ENCODE results near the gene SPDYE4.

The SPDYE4 gene

DNA sequence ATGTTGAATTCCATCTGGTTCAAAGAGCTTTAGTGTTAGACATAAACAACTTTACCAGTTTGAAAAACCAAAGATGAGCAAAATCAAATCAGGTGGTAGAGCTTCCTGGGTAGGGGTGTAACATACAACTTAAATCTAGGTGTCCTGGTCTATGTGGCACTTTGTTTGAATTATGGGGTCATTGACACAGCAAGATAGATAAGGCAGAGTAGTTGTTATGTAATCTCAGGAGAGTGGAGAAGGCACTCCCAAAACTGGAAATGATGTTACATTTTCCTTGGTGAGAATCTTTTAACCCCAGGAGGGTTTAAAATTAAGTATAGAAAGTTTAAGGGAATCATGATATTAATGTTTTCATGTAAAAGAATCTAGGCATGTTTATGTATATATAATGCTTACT lies 45.6 kb downstream of the SPDYE4 start:
- Histone ChIP-seq H3K27ac (ENCODE audit: low read depth, low read length) (no peak overlapping the region), H3K36me3 (ENCODE audit: control insufficient read depth, low read length) (no peaks in the 10 kb centered on the region), H3K4me3 (ENCODE audit: low read length) (no peak overlapping the region), H3F3A (ENCODE audit: control insufficient read depth, insufficient read depth) (no peaks in the 10 kb centered on the region), H3K27me3 (ENCODE audit: control insufficient read depth, low read length) (no peaks in the 10 kb centered on the region), H3K79me2 (ENCODE audit: control insufficient read depth, low read length) (no peaks in the 10 kb centered on the region), H3K9me2 (replicated peaks; ENCODE audit: control insufficient read depth, low read length) (no peaks in the 10 kb centered on the region), H3K4me2 (ENCODE audit: low read length) (no peak overlapping the region), H4K20me1 (ENCODE audit: control insufficient read depth, insufficient read depth, low read depth, low read length) (no peaks in the 10 kb centered on the region), H3K4me1 (ENCODE audit: control insufficient read depth, low read length) (no peaks in the 10 kb centered on the region), H3K9me3 (ENCODE audit: control insufficient read depth, insufficient read depth, low read length) (no peaks in the 10 kb centered on the region)
- TF ChIP-seq, protein P1, sequence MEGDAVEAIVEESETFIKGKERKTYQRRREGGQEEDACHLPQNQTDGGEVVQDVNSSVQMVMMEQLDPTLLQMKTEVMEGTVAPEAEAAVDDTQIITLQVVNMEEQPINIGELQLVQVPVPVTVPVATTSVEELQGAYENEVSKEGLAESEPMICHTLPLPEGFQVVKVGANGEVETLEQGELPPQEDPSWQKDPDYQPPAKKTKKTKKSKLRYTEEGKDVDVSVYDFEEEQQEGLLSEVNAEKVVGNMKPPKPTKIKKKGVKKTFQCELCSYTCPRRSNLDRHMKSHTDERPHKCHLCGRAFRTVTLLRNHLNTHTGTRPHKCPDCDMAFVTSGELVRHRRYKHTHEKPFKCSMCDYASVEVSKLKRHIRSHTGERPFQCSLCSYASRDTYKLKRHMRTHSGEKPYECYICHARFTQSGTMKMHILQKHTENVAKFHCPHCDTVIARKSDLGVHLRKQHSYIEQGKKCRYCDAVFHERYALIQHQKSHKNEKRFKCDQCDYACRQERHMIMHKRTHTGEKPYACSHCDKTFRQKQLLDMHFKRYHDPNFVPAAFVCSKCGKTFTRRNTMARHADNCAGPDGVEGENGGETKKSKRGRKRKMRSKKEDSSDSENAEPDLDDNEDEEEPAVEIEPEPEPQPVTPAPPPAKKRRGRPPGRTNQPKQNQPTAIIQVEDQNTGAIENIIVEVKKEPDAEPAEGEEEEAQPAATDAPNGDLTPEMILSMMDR (IDR thresholded peaks at IDR 0.05; ENCODE audit: low read depth, low read length, poor library complexity, severe bottlenecking), result no peak
- TF ChIP-seq EZH2phosphoT487 (IDR thresholded peaks at IDR 0.05; ENCODE audit: borderline replicate concordance, low read length), result no peak

DNA sequence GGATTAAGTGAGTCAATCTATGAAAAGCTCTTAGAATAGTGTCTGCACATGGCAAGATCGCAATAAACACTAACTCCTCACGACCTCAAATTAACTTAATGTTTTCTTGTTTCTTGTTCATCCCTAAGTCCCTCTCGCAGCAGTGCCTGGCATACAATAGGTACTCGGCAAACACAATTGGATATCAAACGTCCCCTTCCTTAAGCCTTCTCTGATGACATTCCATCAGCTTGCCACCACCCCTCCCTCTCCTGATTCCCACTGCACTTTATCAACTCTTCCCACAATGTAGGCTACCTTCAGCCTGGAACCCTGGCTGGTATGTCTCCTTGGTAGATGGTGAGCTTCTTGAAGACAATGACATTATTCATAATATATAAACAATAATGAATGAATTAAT lies 47.1 kb downstream of the SPDYE4 start:
- Histone ChIP-seq H3K4me3 (ENCODE audit: low read length) (no peak overlapping the region), H3K27me3 (ENCODE audit: control insufficient read depth, low read length) (no peaks in the 10 kb centered on the region), H3K9me3 (ENCODE audit: control insufficient read depth, insufficient read depth, low read length) (no peaks in the 10 kb centered on the region), H4K20me1 (ENCODE audit: control insufficient read depth, insufficient read depth, low read depth, low read length) (no peaks in the 10 kb centered on the region), H3K9me2 (replicated peaks; ENCODE audit: control insufficient read depth, low read length) (no peaks in the 10 kb centered on the region), H3K36me3 (ENCODE audit: control insufficient read depth, low read length) (no peaks in the 10 kb centered on the region), H3F3A (ENCODE audit: control insufficient read depth, insufficient read depth) (no peaks in the 10 kb centered on the region), H3K79me2 (ENCODE audit: control insufficient read depth, low read length) (no peaks in the 10 kb centered on the region), H3K4me2 (ENCODE audit: low read length) (no peak overlapping the region), H3K27ac (ENCODE audit: low read depth, low read length) (no peak overlapping the region), H3K4me1 (ENCODE audit: control insufficient read depth, low read length) (no peaks in the 10 kb centered on the region)
- TF ChIP-seq EZH2phosphoT487 (IDR thresholded peaks at IDR 0.05; ENCODE audit: borderline replicate concordance, low read length), result no peak
- TF ChIP-seq, protein P1 (IDR thresholded peaks at IDR 0.05; ENCODE audit: low read depth, low read length, poor library complexity, severe bottlenecking), result no peak

DNA sequence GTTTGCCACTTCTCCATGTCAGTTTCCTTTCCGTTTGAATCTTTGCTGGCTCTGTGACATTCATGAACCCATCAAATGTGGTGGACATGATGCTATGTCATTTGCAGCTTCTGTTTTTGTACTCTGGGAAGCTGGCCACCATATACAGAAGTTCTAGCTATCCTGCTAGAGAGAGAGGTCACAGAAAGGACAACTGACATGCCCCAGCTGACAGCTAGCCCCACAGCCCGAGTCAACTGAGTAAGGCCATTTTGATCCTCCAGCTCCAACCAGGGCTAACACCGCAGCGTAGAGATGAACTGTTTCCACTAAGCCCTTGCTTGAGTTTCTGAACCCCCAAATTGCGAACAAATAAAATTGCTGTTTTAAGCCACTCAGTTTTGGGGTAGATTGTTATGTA lies 47.5 kb downstream of the SPDYE4 start:
- H3K9me2 ChIP-seq (replicated peaks; ENCODE audit: control insufficient read depth, low read length), result no peaks in the 10 kb centered on the region
- no peaks in the 10 kb centered on the region for H3K4me1 ChIP-seq (ENCODE audit: control insufficient read depth, low read length)
- H3K79me2 ChIP-seq (ENCODE audit: control insufficient read depth, low read length), result no peaks in the 10 kb centered on the region
- no peak overlapping the region for H3K27ac ChIP-seq (ENCODE audit: low read depth, low read length)
- no peaks in the 10 kb centered on the region for H4K20me1 ChIP-seq (ENCODE audit: control insufficient read depth, insufficient read depth, low read depth, low read length)
- no peaks in the 10 kb centered on the region for H3K27me3 ChIP-seq (ENCODE audit: control insufficient read depth, low read length)
- H3K9me3 ChIP-seq (ENCODE audit: control insufficient read depth, insufficient read depth, low read length), result no peaks in the 10 kb centered on the region
- no peaks in the 10 kb centered on the region for H3K36me3 ChIP-seq (ENCODE audit: control insufficient read depth, low read length)
- no peak overlapping the region for H3K4me2 ChIP-seq (ENCODE audit: low read length)
- TF ChIP-seq, protein P1 (IDR thresholded peaks at IDR 0.05; ENCODE audit: low read depth, low read length, poor library complexity, severe bottlenecking), result no peak
- no peak for TF ChIP-seq EZH2phosphoT487 (IDR thresholded peaks at IDR 0.05; ENCODE audit: borderline replicate concordance, low read length)
- no peak overlapping the region for H3K4me3 ChIP-seq (ENCODE audit: low read length)
- no peaks in the 10 kb centered on the region for H3F3A ChIP-seq (ENCODE audit: control insufficient read depth, insufficient read depth)

DNA sequence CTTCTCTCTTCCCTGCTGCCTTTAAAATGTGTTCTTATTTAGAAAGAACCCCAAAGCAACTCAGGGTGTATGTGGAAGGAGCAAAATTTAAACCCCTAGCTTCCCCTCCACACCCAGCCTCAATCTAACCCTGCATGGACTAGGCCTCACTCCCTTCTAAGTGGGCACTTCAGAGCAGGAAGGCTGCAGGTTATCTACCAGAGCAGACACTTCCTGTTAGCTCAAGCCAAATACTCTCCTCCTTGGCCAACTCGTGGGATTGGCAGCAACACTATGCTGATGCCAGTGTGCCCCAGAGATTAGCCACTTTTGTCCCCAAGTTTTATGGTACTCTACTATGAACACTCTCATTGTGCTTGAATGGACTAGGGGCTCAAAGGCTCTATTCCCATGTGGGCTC lies 49.3 kb downstream of the SPDYE4 start:
- Histone ChIP-seq H3K4me2 (ENCODE audit: low read length) (no peak overlapping the region), H3K36me3 (ENCODE audit: control insufficient read depth, low read length) (no peaks in the 10 kb centered on the region), H3K9me3 (ENCODE audit: control insufficient read depth, insufficient read depth, low read length) (no peaks in the 10 kb centered on the region), H3K9me2 (replicated peaks; ENCODE audit: control insufficient read depth, low read length) (no peaks in the 10 kb centered on the region), H3F3A (ENCODE audit: control insufficient read depth, insufficient read depth) (no peaks in the 10 kb centered on the region), H3K27me3 (ENCODE audit: control insufficient read depth, low read length) (no peaks in the 10 kb centered on the region), H3K27ac (ENCODE audit: low read depth, low read length) (no peak overlapping the region), H4K20me1 (ENCODE audit: control insufficient read depth, insufficient read depth, low read depth, low read length) (no peaks in the 10 kb centered on the region), H3K4me1 (ENCODE audit: control insufficient read depth, low read length) (no peaks in the 10 kb centered on the region), H3K79me2 (ENCODE audit: control insufficient read depth, low read length) (no peaks in the 10 kb centered on the region), H3K4me3 (ENCODE audit: low read length) (no peak overlapping the region)
- no peak for TF ChIP-seq EZH2phosphoT487 (IDR thresholded peaks at IDR 0.05; ENCODE audit: borderline replicate concordance, low read length)
- TF ChIP-seq, protein P1 (IDR thresholded peaks at IDR 0.05; ENCODE audit: low read depth, low read length, poor library complexity, severe bottlenecking), result no peak

Data from DOHH2 (cell line).